Tibial nerve (tissue), 3 donors: ENCODE results near the gene CD300LB.

Source experiments
- POLR2A ChIP-seq, 2 donors: fragments of 450-650 bp; IDR thresholded peaks; one replicate each; pipeline ENCODE4 v1.6.1; 2017; ENCODE audit warnings: antibody characterized with exemption in 2 of 2, mild to moderate bottlenecking in 2 of 2, moderate library complexity in 2 of 2
- TF ChIP-seq, protein P1 (sequence below), 5 experiments: fragments of 200-600 bp in 3 of 5; fragments of 450-650 bp in 2 of 5; sonication (generic) in 3 of 5; IDR thresholded peaks; one replicate each; pipeline ENCODE4 v1.5.1; 2016 to 2019; ENCODE audit warnings: antibody characterized with exemption in 5 of 5, mild to moderate bottlenecking in 3 of 5, moderate library complexity in 2 of 5

DNA sequence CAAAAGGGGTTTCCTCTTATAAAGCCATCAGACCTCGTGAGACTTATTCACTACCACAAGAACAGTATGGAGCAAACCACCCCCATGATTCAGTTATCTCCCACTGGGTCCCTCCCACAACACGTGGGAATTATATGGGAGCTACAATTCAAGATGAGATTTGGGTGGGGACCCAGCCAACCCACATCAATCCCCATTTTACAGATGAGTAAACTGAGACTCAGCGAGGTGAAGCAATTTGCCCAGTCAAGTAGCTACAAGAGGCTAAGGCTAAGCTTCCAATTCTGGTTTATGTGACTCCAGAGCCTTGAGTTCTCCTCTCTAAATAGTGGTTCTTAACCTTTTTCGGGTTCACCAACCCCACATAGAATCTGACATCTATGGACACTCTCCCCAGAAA, 56.1 kb downstream of the CD300LB start:
- TF ChIP-seq, protein P1, sequence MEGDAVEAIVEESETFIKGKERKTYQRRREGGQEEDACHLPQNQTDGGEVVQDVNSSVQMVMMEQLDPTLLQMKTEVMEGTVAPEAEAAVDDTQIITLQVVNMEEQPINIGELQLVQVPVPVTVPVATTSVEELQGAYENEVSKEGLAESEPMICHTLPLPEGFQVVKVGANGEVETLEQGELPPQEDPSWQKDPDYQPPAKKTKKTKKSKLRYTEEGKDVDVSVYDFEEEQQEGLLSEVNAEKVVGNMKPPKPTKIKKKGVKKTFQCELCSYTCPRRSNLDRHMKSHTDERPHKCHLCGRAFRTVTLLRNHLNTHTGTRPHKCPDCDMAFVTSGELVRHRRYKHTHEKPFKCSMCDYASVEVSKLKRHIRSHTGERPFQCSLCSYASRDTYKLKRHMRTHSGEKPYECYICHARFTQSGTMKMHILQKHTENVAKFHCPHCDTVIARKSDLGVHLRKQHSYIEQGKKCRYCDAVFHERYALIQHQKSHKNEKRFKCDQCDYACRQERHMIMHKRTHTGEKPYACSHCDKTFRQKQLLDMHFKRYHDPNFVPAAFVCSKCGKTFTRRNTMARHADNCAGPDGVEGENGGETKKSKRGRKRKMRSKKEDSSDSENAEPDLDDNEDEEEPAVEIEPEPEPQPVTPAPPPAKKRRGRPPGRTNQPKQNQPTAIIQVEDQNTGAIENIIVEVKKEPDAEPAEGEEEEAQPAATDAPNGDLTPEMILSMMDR (IDR thresholded peaks at IDR 0.05) = no peak
- no peak for TF ChIP-seq POLR2A (IDR thresholded peaks at IDR 0.05)
